ENCODE results near the gene LASP1. TPM values are rescaled to one million over a fixed set of nuclear protein-coding genes. Genes with fewer than 3 reads are reported as not detected.

Gene LASP1
- total RNA-seq, 4 donors from 2014 or later = 110 to 165 (median 137) TPM

DNA sequence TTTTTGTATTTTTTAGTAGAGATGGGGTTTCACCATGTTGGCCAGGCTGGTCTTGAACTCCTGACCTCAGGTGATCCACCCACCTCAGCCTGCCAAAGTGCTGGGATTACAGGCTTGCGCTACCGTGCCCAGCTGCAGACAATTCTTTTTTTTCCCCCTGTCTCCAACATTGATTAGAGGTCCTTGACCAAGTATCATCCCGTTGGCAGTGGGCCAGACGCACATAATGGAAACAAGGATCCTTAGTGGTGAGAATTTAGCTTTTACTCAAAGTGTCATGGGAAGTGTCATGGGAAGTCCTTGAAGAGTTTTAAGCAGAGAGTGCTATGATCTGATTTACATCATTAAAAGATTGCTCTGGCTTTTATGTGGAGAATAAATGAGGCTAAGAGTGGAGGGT lies 99.4 kb downstream of the LASP1 start:
- no peaks in the 10 kb centered on the region for H3K27me3 ChIP-seq
- H3K4me3 ChIP-seq = no peak overlapping the region
- no peak overlapping the region for H3K27ac ChIP-seq
- TF ChIP-seq POLR2A (IDR thresholded peaks at IDR 0.05) = no peak
- TF ChIP-seq, protein P1, sequence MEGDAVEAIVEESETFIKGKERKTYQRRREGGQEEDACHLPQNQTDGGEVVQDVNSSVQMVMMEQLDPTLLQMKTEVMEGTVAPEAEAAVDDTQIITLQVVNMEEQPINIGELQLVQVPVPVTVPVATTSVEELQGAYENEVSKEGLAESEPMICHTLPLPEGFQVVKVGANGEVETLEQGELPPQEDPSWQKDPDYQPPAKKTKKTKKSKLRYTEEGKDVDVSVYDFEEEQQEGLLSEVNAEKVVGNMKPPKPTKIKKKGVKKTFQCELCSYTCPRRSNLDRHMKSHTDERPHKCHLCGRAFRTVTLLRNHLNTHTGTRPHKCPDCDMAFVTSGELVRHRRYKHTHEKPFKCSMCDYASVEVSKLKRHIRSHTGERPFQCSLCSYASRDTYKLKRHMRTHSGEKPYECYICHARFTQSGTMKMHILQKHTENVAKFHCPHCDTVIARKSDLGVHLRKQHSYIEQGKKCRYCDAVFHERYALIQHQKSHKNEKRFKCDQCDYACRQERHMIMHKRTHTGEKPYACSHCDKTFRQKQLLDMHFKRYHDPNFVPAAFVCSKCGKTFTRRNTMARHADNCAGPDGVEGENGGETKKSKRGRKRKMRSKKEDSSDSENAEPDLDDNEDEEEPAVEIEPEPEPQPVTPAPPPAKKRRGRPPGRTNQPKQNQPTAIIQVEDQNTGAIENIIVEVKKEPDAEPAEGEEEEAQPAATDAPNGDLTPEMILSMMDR (IDR thresholded peaks at IDR 0.05) = no peak
- no peak for TF ChIP-seq EP300 (IDR thresholded peaks at IDR 0.05)
- H3K9me3 ChIP-seq = no peaks in the 10 kb centered on the region
- H3K36me3 ChIP-seq = no peaks in the 10 kb centered on the region
- peaks cover 0 to 3% (median 0%) of the 10 kb centered on the region in 4 donors for H3K4me1 ChIP-seq
- WGBS, 2 donors = 64 to 65% methylated on average over 4 of the region's 4 CpGs
- DNase-seq (ENCODE audit: low spot score in 2 of 2) = no peak

DNA sequence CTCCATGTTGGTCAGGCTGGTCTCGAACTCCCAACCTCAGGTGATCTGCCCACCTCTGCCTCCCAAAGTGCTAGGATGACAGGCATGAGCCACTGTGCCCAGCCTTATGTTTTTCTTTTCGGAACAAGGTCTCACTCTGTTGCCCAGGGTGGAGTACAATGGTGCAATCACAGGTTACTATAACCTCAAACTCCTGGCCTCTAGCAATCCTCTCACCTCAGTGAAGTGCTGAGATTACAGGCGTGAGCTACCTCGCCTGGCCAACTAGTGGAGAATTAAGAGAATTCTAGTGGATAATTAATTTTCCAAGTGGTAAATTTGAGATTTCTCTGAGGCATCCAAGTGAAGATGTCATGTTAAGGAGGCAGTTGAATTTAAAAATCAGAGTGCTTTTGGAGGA lies 100.3 kb downstream of the LASP1 start:
- no peak for DNase-seq (ENCODE audit: low spot score in 2 of 2)
- Histone ChIP-seq H3K4me3 (no peak overlapping the region), H3K4me1 (peaks cover 0 to 3% (median 0%) of the 10 kb centered on the region in 4 donors), H3K27me3 (no peaks in the 10 kb centered on the region), H3K36me3 (no peaks in the 10 kb centered on the region), H3K9me3 (no peaks in the 10 kb centered on the region), H3K27ac (no peak overlapping the region)
- no peak for TF ChIP-seq POLR2A (IDR thresholded peaks at IDR 0.05)
- TF ChIP-seq, protein P1 (IDR thresholded peaks at IDR 0.05) = no peak
- TF ChIP-seq EP300 (IDR thresholded peaks at IDR 0.05) = no peak
- 74 to 84% methylated on average over 4 of the region's 4 CpGs for WGBS, 2 donors

DNA sequence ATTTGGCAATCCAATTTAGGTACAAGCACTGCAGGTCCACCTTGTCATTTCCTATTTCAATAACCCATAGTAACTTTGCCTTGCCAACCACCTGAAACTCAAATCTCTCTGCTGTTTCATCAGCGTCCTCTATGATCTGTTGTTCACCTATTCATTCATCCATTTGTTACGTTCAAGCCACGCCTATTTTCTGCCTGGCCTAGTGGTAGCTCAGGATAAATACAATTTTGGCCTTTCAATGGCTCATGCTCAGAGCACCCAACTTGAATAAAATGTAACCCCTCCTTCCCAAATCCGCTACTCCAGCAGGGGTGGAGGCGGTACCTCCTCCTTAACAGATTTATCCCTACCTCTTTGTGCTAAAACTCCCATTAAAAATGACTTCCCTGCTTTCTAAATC lies 100.9 kb downstream of the LASP1 start:
- no peak for TF ChIP-seq POLR2A (IDR thresholded peaks at IDR 0.05)
- Histone ChIP-seq H3K9me3 (no peaks in the 10 kb centered on the region), H3K4me1 (peaks cover 0 to 3% (median 0%) of the 10 kb centered on the region in 4 donors), H3K27ac (no peak overlapping the region), H3K27me3 (no peaks in the 10 kb centered on the region), H3K4me3 (no peak overlapping the region), H3K36me3 (no peaks in the 10 kb centered on the region)
- 81 to 82% methylated on average over 5 of the region's 5 CpGs for WGBS, 2 donors
- DNase-seq (ENCODE audit: low spot score in 2 of 2) = no peak

Small RNA genes within 50 kb of the gene (small RNA-seq; reads per million reads assigned to genes)
- gene MIR4727 = not detected
- gene MIR6779 = not detected
- gene SNORA21 = not detected
- not detected for gene SNORA21B

Other genes starting within 250 kb of the LASP1 start
- gene EPOP, start 195.1 kb upstream of the LASP1 start, total RNA-seq = 1 to 10 TPM; 1.3 to 5.7 (median 4.6) TPM
- gene MLLT6, start 164.8 kb upstream of the LASP1 start, total RNA-seq = 100 to 1,000 TPM in 2 of 4 donors, 10 to 100 TPM in 2; 83.9 to 185 (median 116) TPM
- 10 to 100 TPM; 10.2 to 19.2 (median 16.5) TPM for gene CISD3, start 139.7 kb upstream of the LASP1 start, total RNA-seq
- gene PCGF2, start 121.7 kb upstream of the LASP1 start, total RNA-seq = 10 to 100 TPM in 3 of 4 donors, 1 to 10 TPM in 1; 7.7 to 50.0 (median 17.6) TPM
- gene PSMB3, start 117.3 kb upstream of the LASP1 start, total RNA-seq = 100 to 1,000 TPM in 3 of 4 donors, 10 to 100 TPM in 1; 88.8 to 146 (median 141) TPM
- gene PIP4K2B, start 70.5 kb upstream of the LASP1 start, total RNA-seq = 10 to 100 TPM; 47.9 to 79.0 (median 74.8) TPM
- 10 to 100 TPM; 19.0 to 43.3 (median 24.9) TPM for gene CWC25, start 44.7 kb upstream of the LASP1 start, total RNA-seq
- 1,000 to 10,000 TPM; 1,112 to 1,642 (median 1,331) TPM for gene RPL23, start 16.3 kb upstream of the LASP1 start, total RNA-seq
- gene FBXO47, start 97.3 kb downstream of the LASP1 start, total RNA-seq = not detected

All from tibial nerve (tissue), 4 donors.